Germinal center (tissue), 1 donor: ENCODE data around the gene DHRS2.
"Not testable (repeated sequence)": the region's sequence is repeated elsewhere in the genome, so short reads cannot be mapped to it uniquely, and the experiment has no call there.

Source experiments
- DNase-seq: peaks from one replicate; pipeline ENCODE4 v3.0.0; 2012; ENCODE audit warnings: mixed read lengths, low spot score

The DHRS2 gene

DNA sequence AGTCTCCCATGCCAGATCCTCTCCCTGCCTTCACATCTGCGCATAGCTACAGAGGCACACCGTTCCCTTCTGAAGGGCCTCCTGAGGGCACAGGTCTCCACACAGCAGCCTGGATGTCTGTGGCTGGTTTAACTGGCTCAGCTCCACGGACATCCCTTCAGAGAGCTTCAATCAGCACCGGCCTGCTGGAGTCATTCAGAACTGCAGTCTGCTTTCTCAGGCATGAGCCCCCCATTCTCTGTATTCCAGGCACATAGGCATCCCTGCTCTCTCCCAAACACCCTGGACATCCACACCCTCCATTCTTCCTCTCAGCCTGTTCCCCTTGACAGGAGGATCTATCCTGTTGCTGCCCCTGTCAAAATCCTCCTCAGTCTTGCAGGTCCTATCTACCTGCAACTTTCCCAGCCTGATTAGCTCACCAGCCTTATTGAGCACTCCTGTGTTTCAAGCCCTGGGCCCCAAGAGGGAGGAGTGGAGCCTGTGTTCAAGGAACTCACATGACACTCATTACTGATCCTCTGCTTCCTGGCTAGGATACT is 2.9 kb upstream of the DHRS2 start:
- DNase-seq = no peak

DNA sequence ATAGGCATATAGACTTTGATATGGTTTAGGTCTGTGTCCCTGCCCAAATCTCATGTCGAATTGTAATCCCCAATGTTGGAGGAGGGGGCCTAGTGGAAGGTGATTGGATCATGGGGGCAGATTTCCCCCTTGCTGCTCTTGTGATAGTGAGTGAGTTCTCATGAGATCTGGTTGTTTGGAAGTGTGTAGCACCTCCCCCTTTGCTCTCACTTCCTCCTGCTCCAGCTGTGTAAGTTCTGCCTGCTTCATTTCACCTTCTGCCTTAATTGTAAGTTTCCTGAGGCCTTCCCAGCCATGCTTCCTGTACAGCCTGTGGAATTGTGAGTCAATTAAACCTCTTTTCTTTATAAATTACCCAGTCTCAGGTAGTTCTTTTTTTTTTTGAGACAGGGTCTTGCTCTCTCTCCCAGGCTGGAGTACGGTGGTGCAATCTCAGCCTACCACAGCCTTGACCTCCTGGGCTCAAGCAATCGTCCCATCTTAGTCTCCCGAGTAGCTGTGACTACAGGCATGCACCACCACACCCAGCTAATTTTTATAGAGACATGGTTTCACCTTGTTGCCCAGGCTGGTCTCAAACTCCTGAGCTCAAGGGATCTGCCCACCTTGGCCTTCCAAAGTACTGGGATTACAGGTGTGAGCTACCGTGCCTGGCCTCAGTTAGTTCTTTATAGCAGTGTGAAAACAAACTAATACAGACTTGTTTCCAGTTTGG is 1.3 kb upstream of the DHRS2 start:
- DNase-seq = not testable (repeated sequence)

DNA sequence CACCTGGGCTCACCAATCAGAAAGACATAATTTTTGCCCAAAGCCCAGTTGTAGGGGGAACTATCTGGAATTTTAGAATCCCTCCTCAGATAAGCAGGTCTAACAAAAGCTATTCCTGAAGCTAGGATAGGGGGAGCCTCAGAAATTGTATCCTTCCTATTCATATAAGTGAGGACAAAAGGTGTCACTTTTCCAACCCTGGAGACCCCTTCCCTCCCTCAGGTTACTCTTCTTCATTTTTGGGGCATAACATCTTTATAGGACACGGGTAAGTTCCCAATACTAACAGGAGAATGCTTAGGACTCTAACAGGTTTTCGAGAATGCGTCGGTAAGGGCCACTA is 1.1 kb downstream of the DHRS2 start:
- not testable (repeated sequence) for DNase-seq

DNA sequence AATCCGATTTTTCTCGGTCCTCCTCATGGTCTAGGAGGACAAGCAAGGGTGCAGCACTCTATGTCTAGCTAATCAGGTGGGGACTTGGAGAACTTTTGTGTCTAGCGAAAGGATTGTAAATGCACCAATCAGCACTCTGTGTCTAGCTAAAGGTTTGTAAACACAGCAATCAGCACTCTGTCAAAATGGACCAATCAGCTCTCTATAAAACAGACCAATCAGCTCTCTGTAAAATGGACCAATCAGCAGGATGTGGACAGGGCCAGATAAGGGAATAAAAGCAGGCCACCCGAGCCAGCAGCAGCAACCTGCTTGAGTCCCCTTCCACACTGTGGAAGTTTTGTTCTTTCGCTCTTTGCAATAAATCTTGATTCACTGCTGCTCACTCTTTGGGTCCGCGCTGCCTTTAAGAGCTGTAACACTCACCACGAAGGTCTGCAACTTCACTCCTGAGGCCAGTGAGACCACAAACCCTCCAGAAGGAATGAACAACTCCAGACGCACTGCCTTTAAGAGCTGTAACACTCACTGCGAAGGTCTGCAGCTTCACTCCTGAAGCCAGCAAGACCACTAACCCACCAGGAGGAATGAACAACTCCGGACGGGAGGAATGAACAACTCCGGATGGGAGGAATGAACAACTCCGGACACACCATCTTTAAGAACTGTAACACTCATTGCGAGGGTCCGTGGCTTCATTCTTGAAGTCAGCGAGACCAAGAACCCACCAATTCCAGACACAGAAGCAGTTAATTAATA is 1.7 kb downstream of the DHRS2 start:
- DNase-seq = not testable (repeated sequence)

DNA sequence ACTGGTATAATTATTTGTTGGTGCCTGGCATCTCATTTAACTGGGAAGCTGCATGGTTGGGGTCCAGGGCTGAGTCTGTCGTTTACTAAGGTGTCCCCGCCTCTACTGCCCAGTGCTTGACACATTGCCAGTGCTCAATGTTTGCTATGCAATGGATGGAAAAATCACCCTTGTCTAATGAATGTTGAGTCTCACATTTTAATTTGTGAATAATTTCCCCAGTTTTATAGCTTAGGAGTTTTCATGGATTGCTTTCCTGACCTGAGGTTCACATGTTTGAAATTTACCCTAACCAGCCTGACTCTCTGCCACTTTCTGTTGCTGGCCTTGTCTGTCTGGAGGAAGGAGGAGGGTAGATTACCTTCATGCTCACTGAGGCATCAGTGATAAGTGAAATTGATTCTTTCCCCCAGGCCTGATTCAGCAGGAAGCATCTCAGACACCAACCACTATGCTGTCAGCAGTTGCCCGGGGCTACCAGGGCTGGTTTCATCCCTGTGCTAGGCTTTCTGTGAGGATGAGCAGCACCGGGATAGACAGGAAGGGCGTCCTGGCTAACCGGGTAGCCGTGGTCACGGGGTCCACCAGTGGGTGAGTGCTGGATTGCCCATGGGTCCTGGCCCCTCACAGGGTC is 2.4 kb downstream of the DHRS2 start:
- no peak for DNase-seq

DNA sequence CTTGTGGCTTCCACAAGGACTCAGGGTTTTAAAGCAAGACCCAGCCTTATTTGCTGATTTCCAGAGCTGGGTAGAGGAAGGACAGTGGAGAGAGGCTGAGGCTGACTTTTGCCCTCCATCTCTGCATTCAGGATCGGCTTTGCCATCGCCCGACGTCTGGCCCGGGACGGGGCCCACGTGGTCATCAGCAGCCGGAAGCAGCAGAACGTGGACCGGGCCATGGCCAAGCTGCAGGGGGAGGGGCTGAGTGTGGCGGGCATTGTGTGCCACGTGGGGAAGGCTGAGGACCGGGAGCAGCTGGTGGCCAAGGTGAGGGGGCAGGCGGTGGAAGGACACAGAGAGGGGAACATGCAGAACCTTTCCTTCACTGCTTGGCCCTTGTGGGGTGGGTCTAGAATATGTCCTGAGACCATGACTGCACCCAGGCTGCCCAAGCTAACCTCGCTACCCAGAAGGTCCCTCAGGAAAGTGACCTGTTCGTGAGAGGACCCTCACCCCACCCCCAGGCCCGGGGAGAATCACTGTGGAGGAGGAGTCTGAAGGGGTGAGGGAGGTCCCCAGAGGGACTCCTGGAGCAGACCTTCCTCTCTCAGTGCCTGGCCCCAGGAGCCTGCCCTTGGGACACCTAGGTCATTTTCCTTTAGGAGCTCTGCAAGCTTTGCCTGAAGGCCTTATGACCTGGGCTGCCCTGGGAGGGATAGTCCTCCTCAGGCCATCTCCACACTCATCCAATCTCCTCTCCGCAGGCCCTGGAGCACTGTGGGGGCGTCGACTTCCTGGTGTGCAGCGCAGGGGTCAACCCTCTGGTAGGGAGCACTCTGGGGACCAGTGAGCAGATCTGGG is 3.1 kb downstream of the DHRS2 start:
- no peak for DNase-seq

DNA sequence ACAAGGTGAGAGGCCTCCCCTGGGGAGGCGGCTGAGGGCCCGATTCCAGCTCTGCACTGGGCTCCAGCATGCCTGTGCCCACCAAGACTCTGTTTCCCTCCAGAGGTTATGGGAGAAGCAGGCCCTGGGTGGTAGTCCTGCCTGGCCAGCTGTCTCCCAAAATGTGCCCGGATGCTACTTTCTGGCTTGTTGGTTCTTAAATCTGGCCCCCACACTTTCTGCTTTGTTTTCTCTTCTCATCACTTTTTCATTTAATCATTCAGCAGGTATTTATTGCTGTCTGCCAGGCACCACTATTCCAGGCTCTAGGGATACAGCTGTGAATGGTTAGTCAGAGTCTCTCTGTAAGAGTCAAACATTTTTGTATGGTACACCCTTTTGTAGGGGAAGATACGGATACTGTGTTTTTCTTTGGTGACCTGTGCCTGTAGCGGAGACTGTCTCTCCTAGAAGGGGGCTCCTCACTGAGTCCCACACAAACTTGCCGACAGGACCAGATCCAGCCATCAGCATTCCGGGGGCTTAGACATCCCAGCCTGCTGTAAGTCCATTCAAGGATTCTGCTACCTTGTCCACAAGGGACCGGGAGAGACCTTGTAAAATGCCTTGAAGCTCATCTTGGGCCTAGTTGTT is 3.8 kb downstream of the DHRS2 start:
- DNase-seq = no peak

DNA sequence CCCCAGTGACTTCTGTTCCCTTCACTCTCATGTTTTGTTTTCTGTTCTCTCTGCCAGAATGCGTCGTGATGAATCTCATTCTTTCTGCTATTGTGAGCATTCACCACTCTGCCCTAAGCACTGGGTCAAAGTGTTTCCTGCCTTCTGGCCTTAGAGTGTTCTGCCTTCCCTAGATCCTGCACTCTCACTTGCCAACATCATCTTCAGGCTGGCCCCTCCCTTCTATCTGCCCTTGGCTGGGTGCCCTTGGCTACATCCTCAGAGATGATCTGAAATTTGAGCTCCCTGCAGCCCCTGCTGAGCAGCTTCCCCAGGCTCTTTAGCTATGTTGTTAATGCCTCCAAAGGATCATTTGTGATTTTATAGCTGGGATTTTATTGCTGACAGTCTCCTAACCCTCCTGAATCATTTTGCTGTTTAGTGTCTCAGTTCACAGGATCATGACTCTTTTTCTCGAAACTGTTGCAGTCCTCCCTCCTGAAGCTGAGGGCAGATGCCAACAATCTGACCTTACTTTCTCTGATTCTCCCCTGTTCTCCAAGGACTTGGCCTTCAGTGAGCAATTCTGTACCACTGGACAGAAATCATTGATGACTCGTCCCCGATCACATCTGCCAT is 4.5 kb downstream of the DHRS2 start:
- DNase-seq = no peak

DNA sequence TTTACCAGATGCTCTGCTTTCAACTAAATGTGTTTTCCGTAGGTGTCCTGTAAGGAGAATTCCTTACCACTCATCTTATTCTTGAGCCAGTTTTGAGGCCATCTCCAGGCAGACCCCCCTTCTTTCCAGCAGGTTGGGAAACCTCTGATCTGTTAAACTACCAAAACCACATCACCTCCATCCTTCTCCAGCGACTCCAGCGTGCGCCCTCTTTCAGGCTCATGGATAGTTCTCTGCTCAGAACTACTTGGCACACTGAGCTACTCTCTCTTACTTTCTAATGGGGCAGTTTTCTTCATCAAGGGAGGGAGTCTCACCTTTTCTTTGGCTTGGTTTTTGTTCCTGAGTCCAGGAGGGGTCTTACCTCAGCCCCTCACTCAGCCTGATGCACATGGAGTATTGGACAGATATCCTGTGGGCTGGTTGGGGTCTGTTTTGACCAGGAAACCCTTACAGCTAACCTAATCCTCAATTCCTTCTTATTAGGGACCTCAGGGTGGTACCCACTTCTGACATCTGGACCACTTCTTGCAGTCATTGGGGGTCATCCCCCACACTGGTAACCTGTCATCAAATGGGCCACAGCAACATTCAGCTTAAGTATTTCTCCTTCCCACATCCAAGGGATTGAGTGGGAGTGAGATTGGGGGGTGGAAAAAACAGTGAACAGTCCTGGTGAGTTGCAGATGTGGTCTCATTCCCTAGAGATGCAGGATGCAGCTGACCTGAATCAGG is 5.2 kb downstream of the DHRS2 start:
- no peak for DNase-seq

DNA sequence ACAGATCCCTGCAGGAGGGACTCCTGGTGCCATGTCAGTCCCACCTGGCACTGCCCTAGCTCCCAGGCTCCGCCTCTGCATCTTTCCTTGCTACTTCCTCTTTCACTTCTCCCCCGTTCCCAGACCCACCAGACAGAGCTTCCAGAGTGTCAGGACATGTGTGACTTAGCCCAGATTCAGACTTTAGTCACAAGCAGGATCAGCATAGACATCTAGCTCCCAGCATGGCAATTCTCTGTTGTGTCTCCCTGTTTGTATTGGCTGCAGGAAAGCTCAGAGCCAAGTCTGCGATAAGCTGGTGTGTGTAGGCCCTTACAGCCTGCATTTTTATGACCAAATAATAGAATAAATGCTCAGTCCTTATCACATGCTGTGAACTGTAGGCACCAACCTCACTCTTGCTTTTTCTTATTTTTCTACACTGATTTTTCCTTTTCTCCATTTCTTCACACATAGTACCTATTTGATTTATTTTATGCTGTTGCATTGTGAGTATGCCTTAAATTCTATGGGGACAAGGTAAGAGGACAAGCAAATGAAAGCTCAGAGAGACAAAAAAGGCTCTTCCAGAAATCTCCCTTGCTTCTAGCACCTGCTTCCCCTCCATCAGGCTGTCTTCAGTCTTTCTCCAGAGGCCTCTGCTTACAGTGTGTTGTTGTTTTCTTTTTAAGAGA is 5.9 kb downstream of the DHRS2 start:
- DNase-seq = no peak

DNA sequence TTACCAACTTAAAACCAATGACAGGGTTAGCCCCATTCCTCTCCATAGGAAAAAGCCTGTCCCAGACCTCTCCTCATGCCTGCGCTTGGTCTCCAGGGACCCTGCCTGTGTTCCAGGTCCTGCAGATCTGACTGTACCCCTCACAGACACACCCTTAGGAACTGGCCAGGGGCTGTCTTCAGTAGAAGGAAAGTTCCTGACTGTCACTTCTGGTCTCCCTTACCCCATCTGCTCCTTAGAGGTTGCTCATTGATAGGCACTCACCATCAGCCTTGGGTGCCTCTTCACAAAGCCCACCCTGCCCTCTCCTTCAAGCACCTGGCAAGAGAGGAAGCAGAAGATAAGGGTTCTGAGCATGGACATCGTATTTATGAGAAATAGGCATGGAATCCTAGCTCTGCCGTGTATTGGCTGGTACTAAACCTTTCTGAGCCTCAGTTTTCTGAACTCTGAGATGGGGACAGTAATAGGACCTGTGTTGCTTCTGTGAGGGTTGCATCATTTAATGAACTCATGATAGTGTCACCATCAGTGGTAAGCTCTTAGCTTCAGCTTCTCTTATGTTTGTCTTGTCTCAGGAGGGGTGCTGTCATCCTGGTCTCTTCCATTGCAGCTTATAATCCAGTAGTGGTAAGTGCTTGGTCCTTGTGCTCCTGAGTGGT is 7.5 kb downstream of the DHRS2 start:
- no peak for DNase-seq

DNA sequence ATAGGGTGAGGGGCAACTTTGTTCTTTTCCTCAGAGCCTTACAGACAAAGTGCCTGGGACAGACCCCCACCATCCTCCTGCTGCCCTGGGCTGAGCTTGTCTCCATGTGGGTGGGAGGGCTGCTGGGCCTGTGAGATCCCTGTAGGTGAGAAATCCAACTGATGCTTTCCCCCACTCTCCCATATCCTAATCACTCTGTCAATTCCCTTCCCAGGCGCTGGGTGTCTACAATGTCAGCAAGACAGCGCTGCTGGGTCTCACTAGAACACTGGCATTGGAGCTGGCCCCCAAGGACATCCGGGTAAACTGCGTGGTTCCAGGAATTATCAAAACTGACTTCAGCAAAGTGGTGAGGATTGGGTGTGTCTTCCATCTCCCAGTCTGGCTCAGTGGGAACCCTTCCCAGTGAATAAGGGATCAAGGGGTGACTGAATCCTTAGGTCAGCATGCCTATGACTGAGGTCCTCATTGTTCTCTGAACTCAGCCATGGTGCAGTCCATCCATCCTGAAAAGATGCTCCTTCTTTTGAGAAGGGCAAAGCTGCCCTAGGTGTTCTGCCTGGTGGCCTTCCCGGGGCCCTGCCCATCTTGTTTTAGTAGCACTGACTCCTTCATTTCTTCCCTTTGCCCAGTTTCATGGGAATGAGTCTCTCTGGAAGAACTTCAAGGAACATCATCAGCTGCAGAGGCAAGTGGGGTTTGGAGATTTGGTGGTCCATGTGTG is 8.2 kb downstream of the DHRS2 start:
- DNase-seq = no peak

DNA sequence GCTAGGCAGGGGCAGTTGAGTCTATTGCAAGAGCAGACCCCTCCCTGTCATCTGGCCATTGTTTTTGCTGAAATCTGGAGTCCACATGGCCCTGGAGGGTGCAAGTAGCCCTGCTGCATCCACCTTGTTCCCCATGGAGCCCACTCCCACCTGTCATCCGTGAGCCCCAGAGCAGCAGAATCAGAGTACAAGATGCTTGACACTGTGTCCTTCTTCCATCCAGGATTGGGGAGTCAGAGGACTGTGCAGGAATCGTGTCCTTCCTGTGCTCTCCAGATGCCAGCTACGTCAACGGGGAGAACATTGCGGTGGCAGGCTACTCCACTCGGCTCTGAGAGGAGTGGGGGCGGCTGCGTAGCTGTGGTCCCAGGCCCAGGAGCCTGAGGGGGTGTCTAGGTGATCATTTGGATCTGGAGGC is 8.8 kb downstream of the DHRS2 start:
- no peak for DNase-seq

DNA sequence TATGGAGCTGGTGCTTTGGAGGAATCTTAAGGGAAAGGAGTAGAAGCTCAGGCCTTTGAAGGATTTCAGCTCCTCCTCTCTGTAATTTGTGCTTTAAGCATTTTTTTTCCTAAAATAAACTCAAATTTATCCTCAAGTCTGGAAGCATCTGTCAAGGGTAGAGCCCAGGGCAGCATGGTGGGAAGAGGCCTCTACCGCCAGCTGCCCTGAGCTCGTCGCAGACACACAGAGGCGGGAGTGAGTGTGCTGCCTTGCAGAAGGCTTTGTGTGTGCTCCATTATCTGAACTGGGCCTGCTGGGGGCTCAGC is 9.3 kb downstream of the DHRS2 start:
- no peak for DNase-seq

DNA sequence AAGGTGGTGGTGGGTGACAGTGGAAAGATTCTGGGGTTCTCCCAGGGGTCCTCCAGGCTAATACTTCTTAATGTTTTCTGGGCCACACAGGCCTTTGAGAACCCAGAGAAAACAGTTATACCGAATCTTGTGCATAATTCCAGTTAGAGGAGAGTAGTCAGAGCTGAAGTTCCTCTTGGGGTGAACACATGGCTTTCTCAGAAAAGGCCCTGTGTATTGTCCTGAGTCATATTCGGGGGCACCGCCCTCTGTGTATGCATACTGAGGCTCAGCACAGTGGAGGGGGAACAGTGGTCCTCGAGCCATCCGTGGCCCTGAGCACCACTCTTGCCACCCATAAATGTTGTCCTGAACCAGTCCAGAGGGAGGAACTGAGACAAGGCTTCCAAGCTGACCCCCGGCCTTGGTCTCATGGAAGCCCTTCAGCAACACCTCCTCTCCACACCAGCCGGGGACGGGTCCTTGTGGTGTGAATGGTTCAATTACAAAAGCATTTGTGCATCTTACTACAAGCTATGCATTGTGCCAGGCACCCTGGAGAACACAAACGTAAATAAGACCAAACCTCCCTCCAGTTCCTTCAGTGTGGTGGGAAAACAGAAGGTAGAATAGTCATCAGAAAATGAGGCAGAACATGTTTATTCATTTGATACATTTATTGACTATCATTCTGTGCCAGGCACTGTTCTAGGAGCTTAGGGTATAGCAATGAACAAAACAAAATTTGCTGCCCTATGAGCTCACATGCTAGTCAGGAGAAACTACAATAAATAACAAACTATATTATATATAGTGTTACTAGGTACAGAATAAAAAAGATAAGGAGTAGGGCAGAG is 9.9 kb downstream of the DHRS2 start:
- DNase-seq = no peak

DNA sequence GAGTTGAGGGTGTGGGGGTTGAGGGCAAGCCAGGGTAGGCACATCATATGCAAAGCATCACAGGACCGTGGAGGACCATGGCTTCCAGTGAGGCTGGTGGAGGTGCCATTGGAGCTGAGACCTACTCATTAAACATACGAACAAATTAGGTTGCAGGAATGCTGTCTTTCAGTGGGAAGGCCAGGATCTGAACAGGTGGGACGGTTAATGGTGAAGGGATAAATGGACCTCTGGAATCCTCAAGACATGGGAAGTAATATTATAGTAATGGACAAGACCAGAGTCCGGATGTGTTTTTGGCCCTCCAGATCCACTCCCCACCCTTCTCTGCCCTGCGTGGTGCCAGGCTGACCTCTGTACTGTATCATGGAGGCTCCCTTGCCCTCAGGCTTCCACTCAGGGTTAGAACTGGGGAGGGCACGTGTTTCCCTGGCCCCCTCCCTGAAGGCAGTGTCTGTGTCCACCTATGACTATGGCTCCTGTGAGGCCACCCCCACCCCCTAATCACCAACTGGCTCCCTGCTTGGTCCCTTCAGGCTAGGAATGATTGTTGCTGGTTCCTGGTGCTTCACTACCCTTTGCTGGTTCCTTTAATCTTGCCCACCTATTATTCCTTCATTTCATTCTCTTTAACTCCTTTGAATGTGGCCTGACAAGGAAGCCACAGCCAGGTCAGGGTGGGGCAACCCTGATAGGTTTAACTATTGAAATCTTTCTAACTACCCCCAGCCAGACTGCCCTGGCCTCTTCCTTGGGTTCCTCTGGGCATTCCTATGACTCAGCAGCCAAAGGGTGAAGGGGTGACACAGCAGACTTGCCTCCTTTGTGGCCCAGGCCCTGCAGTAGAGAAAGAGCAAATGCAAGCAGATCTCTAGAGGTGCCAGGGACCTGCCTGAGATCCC is 10.7 kb downstream of the DHRS2 start:
- no peak for DNase-seq

DNA sequence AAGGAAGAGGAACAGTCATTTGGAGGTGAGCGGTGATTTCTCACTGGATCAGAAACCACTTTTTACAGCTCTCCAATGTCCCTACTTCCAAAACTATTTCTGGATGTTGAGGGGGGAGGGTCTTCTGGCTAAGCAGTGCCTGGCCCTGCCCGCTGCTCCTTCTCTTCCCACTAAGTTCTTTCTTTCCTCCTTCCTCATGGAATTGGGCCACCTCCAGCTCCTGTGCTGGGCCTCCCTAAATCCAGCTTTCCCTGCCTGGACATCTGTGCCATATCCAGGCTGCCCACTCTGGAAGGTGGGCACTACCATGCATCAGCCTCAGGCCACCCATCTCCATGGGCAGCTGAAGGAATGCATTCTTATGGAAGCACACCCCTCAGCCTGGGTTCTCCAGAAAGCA is 11.5 kb downstream of the DHRS2 start:
- DNase-seq = no peak
